PC-9 (cell line): ENCODE results near the gene NLRP4. TPM values are rescaled to one million over a fixed set of nuclear protein-coding genes. Genes with fewer than 3 reads are reported as not detected.

ENCODE experiments used
- BruUV-seq: library from RNA; stranded (reverse); fragments of 400-500 nt; replicated peaks from 2 replicates; lab custom pipeline; 2021; lab: Mats Ljungman, UMichigan
- CTCF ChIA-PET: fragments of 300-600 bp; sonication (Branson Sonifier 250); formaldehyde crosslinking; loops from one replicate; lab custom pipeline; 2022; ENCODE audit warnings: antibody characterized with exemption; lab: Charles Lee
- POLR2A ChIA-PET: fragments of 300-600 bp; sonication (Branson Sonifier 250); formaldehyde crosslinking; loops from one replicate; lab custom pipeline; 2022; ENCODE audit warnings: antibody characterized with exemption; ENCODE audit not compliant: unreplicated experiment; lab: Charles Lee
- DNase-seq, 2 experiments: peaks; one replicate each; pipeline versions ENCODE4 v3.0.0 to v3.0.0-alpha.2; 2015 to 2022; ENCODE audit warnings: mixed read lengths in 1 of 2
- H2AFZ ChIP-seq: fragments of 200-600 bp; sonication (generic); 2 replicates; pipeline ENCODE4 v1.8.1; 2017; ENCODE audit warnings: antibody characterized with exemption
- H3F3A ChIP-seq: fragments of 200-600 bp; sonication (generic); 2 replicates; pipeline ENCODE4 v1.8.1; 2017; ENCODE audit warnings: antibody characterized with exemption, mild to moderate bottlenecking, low read depth; ENCODE audit not compliant: insufficient read depth
- H3K27ac ChIP-seq: fragments of 200-600 bp; sonication (generic); 2 replicates; pipeline ENCODE4 v1.6.1; 2016; ENCODE audit warnings: mixed run types
- H3K27me3 ChIP-seq: fragments of 200-600 bp; sonication (generic); 2 replicates; pipeline ENCODE4 v1.6.1; 2016; ENCODE audit warnings: low read depth, mixed run types; ENCODE audit not compliant: insufficient read depth
- H3K36me3 ChIP-seq: fragments of 200-600 bp; sonication (generic); 2 replicates; pipeline ENCODE4 v1.6.1; 2016; ENCODE audit warnings: low read depth, mixed run types
- H3K4me1 ChIP-seq: fragments of 200-600 bp; sonication (generic); replicated peaks from 2 replicates; pipeline ENCODE4 v1.6.1; 2016; ENCODE audit warnings: mixed run types; ENCODE audit not compliant: insufficient read depth
- H3K4me2 ChIP-seq: fragments of 200-600 bp; sonication (generic); 2 replicates; pipeline ENCODE4 v1.6.1; 2017; ENCODE audit warnings: mixed run types
- H3K4me3 ChIP-seq: fragments of 200-600 bp; sonication (generic); 2 replicates; pipeline ENCODE4 v1.6.1; 2016; ENCODE audit warnings: mixed run types
- H3K79me2 ChIP-seq: fragments of 200-600 bp; sonication (generic); 2 replicates; pipeline ENCODE4 v1.6.1; 2017; ENCODE audit warnings: low read depth, mixed run types
- H3K9me2 ChIP-seq: fragments of 200-600 bp; sonication (generic); 2 replicates; pipeline ENCODE4 v1.8.1; 2017; ENCODE audit warnings: mild to moderate bottlenecking; ENCODE audit not compliant: insufficient read depth
- H3K9me3 ChIP-seq: fragments of 200-600 bp; sonication (generic); 2 replicates; pipeline ENCODE4 v1.8.1; 2016; ENCODE audit warnings: low read depth; ENCODE audit not compliant: insufficient read depth
- H4K20me1 ChIP-seq: fragments of 200-600 bp; sonication (generic); 2 replicates; pipeline ENCODE4 v1.8.1; 2017; ENCODE audit not compliant: insufficient read depth
- CTCF ChIP-seq: fragments of 200-600 bp; sonication (generic); conservative IDR thresholded peaks from 2 replicates; pipeline ENCODE4 v1.6.1; 2017; ENCODE audit warnings: mixed run types, antibody characterized with exemption, mild to moderate bottlenecking, moderate library complexity
- EZH2 ChIP-seq: fragments of 200-600 bp; sonication (generic); IDR thresholded peaks from 2 replicates; pipeline ENCODE4 v1.8.0; 2017; ENCODE audit warnings: antibody characterized with exemption, low read depth
- intact Hi-C: fragments of 100-400 bp; cut with micrococcal nuclease; formaldehyde crosslinking; loops from one replicate; pipeline ENCODE4 v1.10.0; 2022; ENCODE audit not compliant: unreplicated experiment
- total RNA-seq: library from RNA; stranded (reverse); gene quantifications from 2 replicates; pipeline ENCODE4 v1.2.3, GENCODE V29; 2021

NLRP4 gene
- total RNA-seq, 1 experiment from 2014 or later, result 1.7 TPM

GRCh38 chr19:55830656-55831055 is 5.7 kb upstream of the NLRP4 start:
- ChIA-PET POLR2A (no interaction called here), CTCF (interaction anchor here (0.6 kb wide), 2 partner anchors 950 to 1225 kb away, joined by 3 to 25 read pairs; no protein-coding TSS in a partner anchor)
- Histone ChIP-seq H3K4me2 (no peak overlapping the region), H3K9me2 (no peaks in the 10 kb centered on the region; the same call in 1 of the 2 replicates), H4K20me1 (no peaks in the 10 kb centered on the region), H3K9me3 (peaks cover 3% of the 10 kb centered on the region; the same call in 1 of the 2 replicates), H3K79me2 (no peaks in the 10 kb centered on the region), H3K36me3 (no peaks in the 10 kb centered on the region), H3K27me3 (peaks cover 64% of the 10 kb centered on the region), H2AFZ (no peak overlapping the region), H3K27ac (no peak overlapping the region), H3F3A (no peaks in the 10 kb centered on the region), H3K4me3 (no peak overlapping the region), H3K4me1 (no peaks in the 10 kb centered on the region)
- BruUV-seq, result no TSS peak
- intact Hi-C loops, result no loop called here
- DNase-seq, result peak in 1 of 2 experiments; percentile 34
- TF ChIP-seq CTCF, result no peak
- TF ChIP-seq EZH2, result no peak

GRCh38 chr19:55831846-55832245 is 4.5 kb upstream of the NLRP4 start, which contains the start of gene NLRP11:
TSS of gene NLRP11 (minus strand) at chr19:55831999. CDS start at chr19:55818174, 13,825 bp downstream.
- Histone ChIP-seq H3K9me3 (peaks cover 3% of the 10 kb centered on the region; the same call in 1 of the 2 replicates), H3K36me3 (no peaks in the 10 kb centered on the region), H3K4me1 (no peaks in the 10 kb centered on the region), H3F3A (no peaks in the 10 kb centered on the region), H3K79me2 (no peaks in the 10 kb centered on the region), H3K27me3 (peaks cover 64% of the 10 kb centered on the region), H4K20me1 (no peaks in the 10 kb centered on the region), H2AFZ (no peak within 1 kb of the TSS), H3K4me2 (no peak within 1 kb of the TSS), H3K4me3 (no peak within 1 kb of the TSS), H3K27ac (no peak within 1 kb of the TSS), H3K9me2 (no peaks in the 10 kb centered on the region; the same call in 1 of the 2 replicates)
- BruUV-seq, result no TSS peak
- no peak for TF ChIP-seq EZH2
- no peak for TF ChIP-seq CTCF
- POLR2A ChIA-PET, result no interaction called here
- CTCF ChIA-PET, result interaction anchor here (0.6 kb wide), 1 partner anchor 26 kb away, joined by 3 read pairs; no protein-coding TSS in a partner anchor
- intact Hi-C loops, result no loop called here
- peak in 1 of 2 experiments; percentile 36 for DNase-seq

GRCh38 chr19:55832676-55833075 is 3.7 kb upstream of the NLRP4 start:
- POLR2A ChIA-PET, result no interaction called here

More at GRCh38 chr19:55832676-55833075, 3.7 kb upstream of the NLRP4 start:
- no peaks in the 10 kb centered on the region for H3K36me3 ChIP-seq
- peak in 1 of 2 experiments; percentile 29 for DNase-seq
- no peak overlapping the region for H2AFZ ChIP-seq
- no peak overlapping the region for H3K4me3 ChIP-seq
- H4K20me1 ChIP-seq, result no peaks in the 10 kb centered on the region
- intact Hi-C loops, result no loop called here
- BruUV-seq, result no TSS peak
- H3K9me2 ChIP-seq, result no peaks in the 10 kb centered on the region; the same call in 1 of the 2 replicates
- no peak overlapping the region for H3K27ac ChIP-seq
- TF ChIP-seq EZH2, result no peak
- H3F3A ChIP-seq, result no peaks in the 10 kb centered on the region
- H3K4me2 ChIP-seq, result no peak overlapping the region
- no peaks in the 10 kb centered on the region for H3K4me1 ChIP-seq
- H3K27me3 ChIP-seq, result peaks cover 64% of the 10 kb centered on the region
- peaks cover 3% of the 10 kb centered on the region; the same call in 1 of the 2 replicates for H3K9me3 ChIP-seq
- CTCF ChIA-PET, result no interaction called here
- no peaks in the 10 kb centered on the region for H3K79me2 ChIP-seq
